ENCODE results near the gene GPR84. TPM values are rescaled to one million over a fixed set of nuclear protein-coding genes. Genes with fewer than 3 reads are reported as not detected.

GPR84 gene
- total and polyA plus RNA-seq, 9 of the 15 experiments (the other 6 are each of a cell fraction or from before 2014, with no cell fraction given) = 0.07 to 0.18 (median 0.11) TPM; not detected in 5

GRCh38 chr12:54387114-54387467, 22.8 kb upstream of the GPR84 start:
- intact Hi-C loops (cut with micrococcal nuclease) (no loop called here), in situ Hi-C loops (cut with MboI) (no loop called here)
- BruUV-seq (replicated peaks) = no TSS peak
- H3K4me3 ChIP-seq = 0 out of 2 replicates have a peak overlapping the region, but pooled peaks have one; percentile 0
- WGBS (ENCODE audit: insufficient coverage, low coverage, missing lambda C conversion rate) = 52% methylated on average over 3 of the region's 3 CpGs
- CTCF ChIA-PET (ENCODE audit: low intra/inter-chr PET ratio) = no interaction called here
- H3K36me3 ChIP-seq (ENCODE audit: control insufficient read depth, insufficient read depth, low read length) = peaks cover 53% of the 10 kb centered on the region
- no peaks in the 10 kb centered on the region for H3K9me1 ChIP-seq (ENCODE audit: control insufficient read depth, insufficient read depth, low read length)
- H2AFZ ChIP-seq (ENCODE audit: low read depth, low read length) = no peak overlapping the region
- peak; percentile 37 for FAIRE-seq
- peak in 2 of 4 experiments; percentile 33 to 53 for DNase-seq (ENCODE audit: extremely low read depth in 1 of 4, low spot score in 3 of 4)
- no peak for ATAC-seq
- H4K20me1 ChIP-seq (replicated peaks; ENCODE audit: control insufficient read depth, insufficient read depth, low read length) = no peaks in the 10 kb centered on the region
- no peaks in the 10 kb centered on the region for H3K9me3 ChIP-seq (replicated peaks; ENCODE audit: control insufficient read depth, insufficient read depth, low read depth, low read length)
- H3K79me2 ChIP-seq (ENCODE audit: control insufficient read depth, insufficient read depth, low read length) = peaks cover 86% of the 10 kb centered on the region
- peak overlapping the region; percentile 88 for H3K4me2 ChIP-seq (ENCODE audit: insufficient read depth, low read length)
- peak overlapping the region; percentile 62; the same call in 2 of the 3 replicates for H3K27ac ChIP-seq (ENCODE audit: extremely low read depth, low read depth, low read length)
- POLR2A ChIA-PET = interaction anchor here (0.6 to 1.3 kb wide), 5 partner anchors 8 to 99 kb away, joined by 3 to 6 read pairs (median 3); no protein-coding TSS in a partner anchor
- H3K27me3 ChIP-seq (ENCODE audit: control insufficient read depth in 2 of 2, insufficient read depth in 2 of 2, low read length in 2 of 2) = no peaks in the 10 kb centered on the region
- peak overlapping the region; percentile 27 to 79; a peak in 3 of 4 replicates for H3K9ac ChIP-seq (ENCODE audit: insufficient read depth in 1 of 2, low read depth in 2 of 2, low read length in 2 of 2)
- H3K4me1 ChIP-seq (replicated peaks in 1 of 2; ENCODE audit: control insufficient read depth in 2 of 2, insufficient read depth in 2 of 2, low read length in 2 of 2) = peaks cover 70 to 76% of the 10 kb centered on the region in 2 experiments
- TF ChIP-seq ZBTB26 (CRISPR knock-in tag; IDR thresholded peaks at IDR 0.05) (no peak), SRSF3 (IDR thresholded peaks at IDR 0.05; ENCODE audit: insufficient read depth, low read length) (no peak), PHTF2 (CRISPR knock-in tag; IDR thresholded peaks at IDR 0.05) (no peak), ZNF785 (CRISPR knock-in tag; IDR thresholded peaks at IDR 0.05) (no peak), ZNF431 (CRISPR knock-in tag; IDR thresholded peaks at IDR 0.05) (no peak), ZNF589 (CRISPR knock-in tag; IDR thresholded peaks at IDR 0.05; ENCODE audit: low read depth) (0 out of 2 replicates have a peak, but pooled peaks have one; percentile 33), HDGF (IDR thresholded peaks at IDR 0.05) (no peak), MAFF (IDR thresholded peaks at IDR 0.05; ENCODE audit: low read length) (no peak), SMAD4 (CRISPR knock-in tag; conservative IDR thresholded peaks at IDR 0.05) (no peak; the same call in 1 of the 2 replicates), TCF7L2 (IDR thresholded peaks at IDR 0.05; ENCODE audit: low read depth, low read length) (no peak), MTA2 (IDR thresholded peaks at IDR 0.05; ENCODE audit: low read depth) (0 out of 2 replicates have a peak, but pooled peaks have one; percentile 20), BCOR (IDR thresholded peaks at IDR 0.05) (no peak; the same call in 1 of the 2 replicates), SLC30A9 (CRISPR knock-in tag; IDR thresholded peaks at IDR 0.05) (no peak), MTA1 (IDR thresholded peaks at IDR 0.05; ENCODE audit: borderline replicate concordance) (0 out of 2 replicates have a peak, but pooled peaks have one; percentile 39), ZNF354B (CRISPR knock-in tag; IDR thresholded peaks at IDR 0.05) (no peak), ZBTB5 (IDR thresholded peaks at IDR 0.05) (no peak), E2F1 (CRISPR knock-in tag; IDR thresholded peaks at IDR 0.05) (no peak), ZNF165 (CRISPR knock-in tag; IDR thresholded peaks at IDR 0.05; ENCODE audit: borderline replicate concordance) (no peak), RNF219 (CRISPR knock-in tag; IDR thresholded peaks at IDR 0.05) (no peak)

All from K562 (cell line).